HEK293T (cell line): ENCODE data around the gene LIPG.

Experiments used
- CTCF ChIA-PET: fragments of 350-600 bp; formaldehyde crosslinking; extraction: SDS; loops from one replicate; lab custom pipeline; 2021; ENCODE audit warnings: antibody characterized with exemption, inconsistent platforms; lab: Yijun Ruan, JAX
- POLR2A ChIA-PET: fragments of 350-600 bp; formaldehyde crosslinking; extraction: SDS; loops from one replicate; lab custom pipeline; 2020; ENCODE audit warnings: antibody characterized with exemption, inconsistent platforms; lab: Yijun Ruan, JAX
- DNase-seq: peaks from one replicate; pipeline ENCODE4 v3.0.0; 2012; ENCODE audit warnings: mixed read lengths; ENCODE audit errors: extremely low spot score
- ARNT ChIP-seq: fragments of 450-650 bp; IDR thresholded peaks from 2 replicates; pipeline ENCODE4 v1.6.1; 2017; ENCODE audit warnings: mild to moderate bottlenecking
- BHLHE40 ChIP-seq: fragments of 450-650 bp; IDR thresholded peaks from 2 replicates; pipeline ENCODE4 v1.6.1; 2016; ENCODE audit warnings: mild to moderate bottlenecking, moderate library complexity, borderline replicate concordance
- CTBP1 ChIP-seq: fragments of 450-650 bp; IDR thresholded peaks from 2 replicates; pipeline ENCODE4 v1.6.1; 2016; ENCODE audit warnings: borderline replicate concordance
- ELF4 ChIP-seq: fragments of 450-650 bp; IDR thresholded peaks from 2 replicates; pipeline ENCODE4 v1.6.1; 2017; ENCODE audit warnings: antibody characterized with exemption
- FOXA1 ChIP-seq: fragments of 450-650 bp; IDR thresholded peaks from 2 replicates; pipeline ENCODE4 v1.6.1; 2016; ENCODE audit warnings: mild to moderate bottlenecking
- FOXK2 ChIP-seq: fragments of 450-650 bp; IDR thresholded peaks from 2 replicates; pipeline ENCODE4 v1.6.1; 2016; ENCODE audit warnings: mild to moderate bottlenecking
- FOXM1 ChIP-seq: fragments of 450-650 bp; IDR thresholded peaks from 2 replicates; pipeline ENCODE4 v1.6.1; 2017; ENCODE audit warnings: mild to moderate bottlenecking, borderline replicate concordance
- HDGF ChIP-seq: fragments of 450-650 bp; IDR thresholded peaks from 2 replicates; pipeline ENCODE4 v1.6.1; 2017; ENCODE audit warnings: antibody characterized with exemption, borderline replicate concordance
- L3MBTL2 ChIP-seq: fragments of 450-650 bp; conservative IDR thresholded peaks from 2 replicates; pipeline ENCODE4 v1.6.1; 2016; ENCODE audit warnings: mild to moderate bottlenecking
- LEF1 ChIP-seq: fragments of 450-650 bp; IDR thresholded peaks from 2 replicates; pipeline ENCODE4 v1.6.1; 2017; ENCODE audit warnings: mild to moderate bottlenecking, borderline replicate concordance
- NFRKB ChIP-seq: fragments of 450-650 bp; IDR thresholded peaks from 2 replicates; pipeline ENCODE4 v1.6.1; 2016; ENCODE audit warnings: mild to moderate bottlenecking, moderate library complexity
- PKNOX1 ChIP-seq: fragments of 450-650 bp; IDR thresholded peaks from 2 replicates; pipeline ENCODE4 v1.6.1; 2016
- SP1 ChIP-seq: fragments of 450-650 bp; IDR thresholded peaks from 2 replicates; pipeline ENCODE4 v1.6.1; 2017
- SUZ12 ChIP-seq: fragments of 450-650 bp; IDR thresholded peaks from 2 replicates; pipeline ENCODE4 v1.6.1; 2016; ENCODE audit warnings: mild to moderate bottlenecking
- TARDBP ChIP-seq: fragments of 450-650 bp; IDR thresholded peaks from 2 replicates; pipeline ENCODE4 v1.6.1; 2016
- ZNF384 ChIP-seq: fragments of 450-650 bp; IDR thresholded peaks from 2 replicates; pipeline ENCODE4 v1.6.1; 2016

LIPG gene

DNA sequence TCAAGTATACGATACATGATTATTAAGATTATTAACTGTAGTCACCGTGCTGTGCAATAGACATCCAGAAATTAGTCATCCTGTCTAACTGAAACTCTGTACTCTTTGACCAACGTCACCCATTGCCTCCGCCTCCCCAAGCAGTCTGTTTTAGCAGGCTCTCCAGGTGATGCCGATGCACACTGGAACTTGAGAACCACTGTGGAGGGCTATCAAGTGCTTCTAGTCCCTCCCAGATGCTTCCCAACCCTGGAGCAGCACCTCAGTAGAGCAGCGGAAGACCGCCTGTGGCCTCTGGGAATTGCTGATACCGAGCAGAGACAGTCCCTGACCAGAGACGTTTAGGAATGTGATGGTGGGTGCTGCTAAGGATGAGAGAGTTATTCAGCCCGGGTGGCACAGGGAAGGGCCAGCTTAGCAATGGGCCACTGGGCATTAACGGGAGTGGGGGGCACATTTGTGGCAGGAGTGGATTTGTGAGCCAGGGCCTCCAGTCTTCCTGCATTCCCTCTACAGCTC, 50.7 kb downstream of the LIPG start:
- ChIA-PET CTCF (no interaction called here), POLR2A (no interaction called here)
- DNase-seq, result no peak
- TF ChIP-seq CTBP1 (no peak), PKNOX1 (no peak)

- ChIA-PET CTCF (no interaction called here), POLR2A (no interaction called here)
- TF ChIP-seq PKNOX1 (no peak), LEF1 (no peak), SUZ12 (no peak), HDGF (no peak), FOXA1 (no peak), SP1 (no peak), BHLHE40 (no peak), FOXM1 (no peak), ELF4 (no peak), ZNF384 (no peak), NFRKB (no peak)
- no peak for DNase-seq
These were observed 51.3 kb downstream of the LIPG start for GRCh38 chr18:49613141-49613640.

GRCh38 chr18:49613641-49614151, 51.8 kb downstream of the LIPG start:
- ChIA-PET POLR2A (no interaction called here), CTCF (interaction anchor here (0.6 kb wide), 1 partner anchor 100 kb away, joined by 4 read pairs; no protein-coding TSS in a partner anchor)
- no peak for DNase-seq
- no peak for TF ChIP-seq FOXK2
- no peak for TF ChIP-seq BHLHE40
- no peak for TF ChIP-seq HDGF
- TF ChIP-seq ELF4, result no peak
- TF ChIP-seq CTBP1, result no peak
- TF ChIP-seq SP1, result no peak
- no peak for TF ChIP-seq LEF1
- TF ChIP-seq L3MBTL2, result no peak
- TF ChIP-seq TARDBP, result no peak

DNA sequence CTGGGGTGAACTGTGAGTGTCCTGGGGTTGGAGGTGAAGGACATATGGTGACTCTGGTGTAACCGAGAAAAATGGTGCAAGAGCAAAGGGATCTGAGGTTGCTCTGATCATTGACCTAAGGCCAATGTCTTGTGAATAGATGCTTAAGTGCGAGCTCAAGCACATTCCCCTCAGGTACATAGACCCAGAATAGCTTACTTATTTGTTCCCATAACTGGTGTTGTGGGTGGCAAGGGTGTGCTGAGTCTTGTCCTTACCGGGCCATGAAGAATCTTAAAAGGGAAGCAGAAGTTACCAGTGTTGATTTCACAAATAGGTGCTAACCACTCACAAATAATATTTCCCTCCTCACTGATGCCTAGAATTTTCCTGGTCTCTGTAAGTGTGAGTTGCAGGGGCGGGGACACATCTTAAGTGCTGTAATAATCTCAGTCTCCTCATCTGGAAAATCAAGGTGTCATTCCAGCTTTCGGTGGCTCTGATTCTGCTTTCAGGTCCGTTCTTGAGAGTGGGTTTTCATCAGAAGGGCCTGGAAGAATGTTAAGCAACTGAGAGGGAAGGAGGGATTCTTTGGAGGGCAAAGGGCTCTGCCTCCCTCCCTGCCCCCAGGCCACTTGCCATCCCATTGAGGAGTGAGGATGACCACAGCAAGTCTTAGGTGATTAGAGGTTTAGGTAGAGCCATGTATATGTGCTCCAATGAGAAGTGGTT, 54.9 kb downstream of the LIPG start:
- TF ChIP-seq LEF1, result no peak
- ChIA-PET POLR2A (no interaction called here), CTCF (no interaction called here)
- DNase-seq, result no peak

GRCh38 chr18:49617329-49617695, 55.5 kb downstream of the LIPG start:
- TF ChIP-seq LEF1, result no peak
- no peak for TF ChIP-seq ARNT
- TF ChIP-seq SP1, result no peak
- no peak for TF ChIP-seq L3MBTL2
- TF ChIP-seq NFRKB, result no peak
- no peak for TF ChIP-seq CTBP1
- no peak for TF ChIP-seq FOXK2
- no peak for TF ChIP-seq BHLHE40
- no peak for TF ChIP-seq HDGF
- TF ChIP-seq PKNOX1, result no peak
- TF ChIP-seq ELF4, result no peak
- TF ChIP-seq TARDBP, result no peak
- no peak for TF ChIP-seq FOXM1
- TF ChIP-seq SUZ12, result no peak
- TF ChIP-seq FOXA1, result no peak
- TF ChIP-seq ZNF384, result no peak
- CTCF ChIA-PET, result no interaction called here
- POLR2A ChIA-PET, result no interaction called here
- DNase-seq, result no peak

GRCh38 chr18:49617865-49618264, 56.0 kb downstream of the LIPG start:
- CTCF ChIA-PET, result no interaction called here
- no peak for DNase-seq
- POLR2A ChIA-PET, result no interaction called here
- TF ChIP-seq BHLHE40, result no peak
- no peak for TF ChIP-seq NFRKB
- no peak for TF ChIP-seq FOXM1
- TF ChIP-seq SP1, result no peak
- TF ChIP-seq TARDBP, result no peak
- TF ChIP-seq FOXA1, result no peak
- no peak for TF ChIP-seq L3MBTL2
- TF ChIP-seq CTBP1, result no peak
